Smooth muscle cell (in vitro differentiated cells): Measurements from ENCODE around the gene C21orf58. TPM values are rescaled to one million over a fixed set of nuclear protein-coding genes. Genes with fewer than 3 reads are reported as not detected.
A peak's percentile ranks its signal among the peaks of the same experiment; 100 is the strongest.
"Not testable (repeated sequence)": the region's sequence is repeated elsewhere in the genome, so short reads cannot be mapped to it uniquely, and the experiment has no call there.

Source experiments
- DNase-seq: peaks from one replicate; lab custom pipeline; 2025; ENCODE audit not compliant: unreplicated experiment; lab: John Stamatoyannopoulos, UW
- H2AFZ ChIP-seq: fragments of 200-600 bp; sonication (generic); 2 replicates; pipeline ENCODE4 v1.6.0; 2016; ENCODE audit warnings: antibody characterized with exemption, low read depth, mild to moderate bottlenecking
- H3F3A ChIP-seq: fragments of 200-600 bp; sonication (generic); 2 replicates; pipeline ENCODE4 v1.6.0; 2017; ENCODE audit warnings: antibody characterized with exemption, low read depth
- H3K27ac ChIP-seq: fragments of 200-600 bp; sonication (generic); 2 replicates; pipeline ENCODE4 v1.5.1; 2016; ENCODE audit warnings: low read depth, mild to moderate bottlenecking
- H3K27me3 ChIP-seq: fragments of 200-600 bp; sonication (generic); 2 replicates; pipeline ENCODE4 v1.6.1; 2016; ENCODE audit warnings: low read depth, mild to moderate bottlenecking
- H3K36me3 ChIP-seq: fragments of 200-600 bp; sonication (generic); 2 replicates; pipeline ENCODE4 v1.5.1; 2016; ENCODE audit warnings: low read depth
- H3K4me1 ChIP-seq: fragments of 200-600 bp; sonication (generic); 2 replicates; pipeline ENCODE4 v1.5.1; 2016; ENCODE audit warnings: low read depth
- H3K4me2 ChIP-seq: fragments of 200-600 bp; sonication (generic); 2 replicates; pipeline ENCODE4 v1.6.0; 2016; ENCODE audit warnings: mild to moderate bottlenecking
- H3K4me3 ChIP-seq: fragments of 200-600 bp; sonication (generic); 2 replicates; pipeline ENCODE4 v1.5.1; 2016; ENCODE audit warnings: mild to moderate bottlenecking
- H3K79me2 ChIP-seq: fragments of 200-600 bp; sonication (generic); 2 replicates; pipeline ENCODE4 v1.6.0; 2016; ENCODE audit warnings: low read depth, mild to moderate bottlenecking
- H3K9ac ChIP-seq: fragments of 200-600 bp; sonication (generic); 2 replicates; pipeline ENCODE4 v1.6.0; 2016; ENCODE audit warnings: low read depth
- H3K9me3 ChIP-seq: fragments of 200-600 bp; sonication (generic); replicated peaks from 2 replicates; pipeline ENCODE4 v1.5.1; 2016; ENCODE audit warnings: low read depth
- H4K20me1 ChIP-seq: fragments of 200-600 bp; sonication (generic); 2 replicates; pipeline ENCODE4 v1.6.0; 2016; ENCODE audit warnings: low read depth
- WGBS: methylation state at CpG from one replicate; pipeline ENCODE4 v1.1.7; 2016; ENCODE audit warnings: low lambda C conversion rate; 5-methylcytosine and 5-hydroxymethylcytosine counted together
- polyA plus RNA-seq: library from polyadenylated mRNA; unstranded; fragments of >200 nt; fragmentation: Nextera tagmentation; extraction: Ambion mirVana; gene quantifications from 2 replicates; pipeline ENCODE4 v1.2.1, GENCODE V29; 2016
- total RNA-seq: library from RNA; depleted of rRNA; stranded (reverse); fragments of >200 nt; gene quantifications from 2 replicates; pipeline ENCODE4 v1.2.3, GENCODE V29; 2014
- TF ChIP-seq, protein P1 (sequence below): fragments of 200-600 bp; sonication (generic); IDR thresholded peaks from 2 replicates; pipeline ENCODE4 v1.5.1; 2017; ENCODE audit warnings: borderline replicate concordance, mild to moderate bottlenecking, antibody characterized with exemption; ENCODE audit not compliant: insufficient read depth, poor library complexity, severe bottlenecking

Gene C21orf58
- total RNA-seq (2.1 and 4.5 TPM in 2 replicates), polyA plus RNA-seq (3.9 and 4.9 TPM in 2 replicates)

DNA sequence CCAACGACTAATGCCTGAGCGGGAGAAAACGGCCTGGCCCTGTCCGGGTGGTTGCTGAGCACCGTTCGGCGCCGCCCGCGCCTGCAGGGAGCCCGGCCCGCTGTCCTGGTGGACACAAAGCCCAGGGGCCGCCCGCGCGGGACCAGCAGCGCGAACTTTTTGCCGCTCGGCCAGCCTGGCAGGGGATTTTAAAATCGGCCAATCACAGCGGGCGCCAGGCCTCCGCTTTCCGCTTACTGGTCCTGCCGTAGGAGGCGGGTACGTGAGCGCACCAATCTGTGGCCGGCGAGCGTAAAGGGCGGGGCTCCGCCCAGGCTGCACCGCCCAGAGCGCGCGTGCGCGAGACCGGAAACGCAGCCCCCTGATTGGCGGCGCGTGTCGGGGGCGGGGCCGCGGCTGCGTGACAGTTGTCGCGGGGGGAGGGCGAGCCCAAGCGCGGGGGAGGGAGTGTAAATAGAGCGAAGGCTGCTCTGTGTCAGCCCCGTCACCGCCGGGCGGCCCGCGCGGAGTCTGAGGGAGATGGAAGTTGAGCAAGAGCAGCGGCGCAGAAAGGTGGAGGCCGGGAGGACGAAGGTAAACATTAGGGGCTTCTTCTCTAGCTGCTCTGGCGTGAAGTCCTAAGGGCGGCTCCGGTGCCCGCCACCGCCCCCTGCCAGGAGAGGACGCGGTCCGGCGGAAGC is at the start of gene C21orf58, which contains the start of gene PCNT:
Gene C21orf58 (minus strand): TSS at position 161 of the 680 bp plus-strand sequence. CDS start 1,132 bp downstream, outside the sequence.
Gene PCNT (plus strand): TSS at position 447 of the 680 bp plus-strand sequence. CDS start 73 bp downstream, at position 520.
- no peaks in the 10 kb centered on the region for H3K36me3 ChIP-seq
- H3K9ac ChIP-seq: peak within 1 kb of the TSS; percentile 99
- peak within 1 kb of the TSS; percentile 99 for H3K4me2 ChIP-seq
- H3K9me3 ChIP-seq: no peaks in the 10 kb centered on the region
- peak; percentile 91 for DNase-seq
- H3K27ac ChIP-seq: peak within 1 kb of the TSS; percentile 99
- H4K20me1 ChIP-seq: no peaks in the 10 kb centered on the region
- peak within 1 kb of the TSS; percentile 99 for H3K4me3 ChIP-seq
- peaks cover 15% of the 10 kb centered on the region for H3F3A ChIP-seq
- peaks cover 22% of the 10 kb centered on the region for H3K4me1 ChIP-seq
- TF ChIP-seq, protein P1, sequence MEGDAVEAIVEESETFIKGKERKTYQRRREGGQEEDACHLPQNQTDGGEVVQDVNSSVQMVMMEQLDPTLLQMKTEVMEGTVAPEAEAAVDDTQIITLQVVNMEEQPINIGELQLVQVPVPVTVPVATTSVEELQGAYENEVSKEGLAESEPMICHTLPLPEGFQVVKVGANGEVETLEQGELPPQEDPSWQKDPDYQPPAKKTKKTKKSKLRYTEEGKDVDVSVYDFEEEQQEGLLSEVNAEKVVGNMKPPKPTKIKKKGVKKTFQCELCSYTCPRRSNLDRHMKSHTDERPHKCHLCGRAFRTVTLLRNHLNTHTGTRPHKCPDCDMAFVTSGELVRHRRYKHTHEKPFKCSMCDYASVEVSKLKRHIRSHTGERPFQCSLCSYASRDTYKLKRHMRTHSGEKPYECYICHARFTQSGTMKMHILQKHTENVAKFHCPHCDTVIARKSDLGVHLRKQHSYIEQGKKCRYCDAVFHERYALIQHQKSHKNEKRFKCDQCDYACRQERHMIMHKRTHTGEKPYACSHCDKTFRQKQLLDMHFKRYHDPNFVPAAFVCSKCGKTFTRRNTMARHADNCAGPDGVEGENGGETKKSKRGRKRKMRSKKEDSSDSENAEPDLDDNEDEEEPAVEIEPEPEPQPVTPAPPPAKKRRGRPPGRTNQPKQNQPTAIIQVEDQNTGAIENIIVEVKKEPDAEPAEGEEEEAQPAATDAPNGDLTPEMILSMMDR: no peak
- peak within 1 kb of the TSS; percentile 98 for H2AFZ ChIP-seq
- WGBS: under 1% methylated on average over 43 of the region's 76 CpGs
- H3K27me3 ChIP-seq: no peaks in the 10 kb centered on the region
- H3K79me2 ChIP-seq: peaks cover 59% of the 10 kb centered on the region

DNA sequence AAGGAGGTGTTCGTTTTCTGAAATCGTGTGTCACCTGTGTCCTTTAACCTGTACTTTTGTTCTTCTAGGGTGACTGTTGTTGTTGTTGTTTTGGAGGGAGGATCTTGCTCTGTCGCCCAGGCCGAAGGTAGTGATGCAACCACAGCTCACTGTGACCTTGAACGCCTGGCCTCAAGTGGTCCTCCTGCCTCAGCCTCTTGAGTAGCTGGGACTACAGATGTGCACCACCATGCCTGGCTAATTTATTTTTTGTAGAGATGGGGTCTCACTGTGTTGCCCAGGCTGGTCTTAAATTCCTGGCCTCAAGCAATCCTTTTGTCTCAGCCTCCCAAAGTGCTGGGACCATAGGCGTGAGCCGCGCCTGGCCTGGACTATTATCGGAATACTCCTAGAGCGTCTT is 49.3 kb upstream of the C21orf58 start:
- DNase-seq, H3K9me3 ChIP-seq, H2AFZ ChIP-seq, H3F3A ChIP-seq, H3K4me2 ChIP-seq, H3K4me1 ChIP-seq, H3K27me3 ChIP-seq, H3K9ac ChIP-seq, H3K27ac ChIP-seq, H3K36me3 ChIP-seq, H3K79me2 ChIP-seq, H3K4me3 ChIP-seq: not testable (repeated sequence)
- H4K20me1 ChIP-seq: peaks cover 19% of the 10 kb centered on the region
- WGBS: 96% methylated on average over 10 of the region's 10 CpGs

DNA sequence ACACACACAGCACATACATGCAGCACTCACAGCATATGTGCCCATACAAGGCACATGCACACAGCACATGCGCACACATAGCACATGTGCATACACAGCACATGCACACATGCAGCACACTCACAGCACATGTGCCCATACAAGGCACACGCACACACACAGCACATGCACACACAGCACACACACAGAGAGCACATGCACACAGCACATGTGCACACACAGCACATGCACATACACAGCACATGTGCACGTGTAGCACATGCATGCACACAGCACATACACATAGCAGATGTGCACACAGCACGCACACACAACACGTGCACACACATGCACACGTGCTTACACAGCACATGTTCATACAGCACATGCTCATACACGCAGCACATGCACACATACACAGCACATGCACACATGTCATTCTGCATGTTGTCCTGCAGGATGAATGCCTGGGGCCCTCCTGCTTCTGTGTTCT is 48.4 kb upstream of the C21orf58 start:
- H3K79me2 ChIP-seq: no peaks in the 10 kb centered on the region
- no peak for DNase-seq
- no peaks in the 10 kb centered on the region for H3K4me1 ChIP-seq
- H4K20me1 ChIP-seq: peaks cover 17% of the 10 kb centered on the region
- no peak overlapping the region for H3K27ac ChIP-seq
- no peak overlapping the region for H3K4me3 ChIP-seq
- no peaks in the 10 kb centered on the region for H3K27me3 ChIP-seq
- WGBS: 95% methylated on average over 7 of the region's 7 CpGs
- H3K36me3 ChIP-seq: peaks cover 6% of the 10 kb centered on the region
- TF ChIP-seq, protein P1: no peak
- no peak overlapping the region for H3K9ac ChIP-seq
- no peaks in the 10 kb centered on the region for H3F3A ChIP-seq
- no peak overlapping the region for H3K4me2 ChIP-seq
- H3K9me3 ChIP-seq: no peaks in the 10 kb centered on the region
- H2AFZ ChIP-seq: no peak overlapping the region

DNA sequence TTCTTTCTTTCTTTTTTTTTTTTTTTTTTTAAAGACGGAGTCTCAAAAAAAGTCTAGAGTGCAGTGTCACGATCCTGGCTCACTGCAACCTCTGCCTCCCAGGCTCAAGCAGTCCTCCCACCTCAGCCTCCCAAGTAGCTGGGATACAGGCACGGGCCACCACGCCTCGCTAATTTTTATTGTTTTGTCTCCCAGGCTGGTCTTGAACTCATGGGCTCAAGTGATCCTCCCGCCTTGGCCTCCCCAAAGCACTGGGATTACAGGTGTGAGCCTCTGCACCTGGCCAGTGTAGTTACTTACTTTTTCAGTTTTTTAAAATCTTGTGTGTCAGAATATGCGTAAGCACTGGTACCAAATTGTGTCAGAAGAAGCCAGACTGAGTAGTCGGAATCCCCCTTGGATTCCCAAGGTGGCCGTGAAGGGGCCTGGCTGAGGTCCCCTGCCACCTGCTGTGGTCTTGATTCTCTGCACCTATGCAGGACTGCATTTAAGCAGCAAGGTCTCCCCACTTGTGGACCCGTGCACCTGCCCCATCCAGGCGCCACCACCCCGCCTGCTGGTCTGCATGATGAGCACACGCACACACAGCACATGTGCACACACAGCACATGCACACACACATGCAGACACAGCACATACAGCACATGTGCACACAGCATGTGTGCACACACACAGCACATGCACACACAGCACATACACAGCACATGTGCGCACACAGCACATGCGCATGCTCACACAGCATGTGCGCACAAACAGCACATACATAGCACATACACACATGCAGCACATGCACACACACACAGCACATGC is 47.7 kb upstream of the C21orf58 start:
- TF ChIP-seq, protein P1: no peak
- Histone ChIP-seq H3K9me3 (no peaks in the 10 kb centered on the region), H3F3A (no peaks in the 10 kb centered on the region), H3K4me2 (no peak overlapping the region), H3K27ac (no peak overlapping the region), H3K4me1 (no peaks in the 10 kb centered on the region), H3K79me2 (no peaks in the 10 kb centered on the region), H2AFZ (no peak overlapping the region), H3K27me3 (no peaks in the 10 kb centered on the region), H3K4me3 (no peak overlapping the region), H3K36me3 (peaks cover 6% of the 10 kb centered on the region), H3K9ac (no peak overlapping the region), H4K20me1 (peaks cover 15% of the 10 kb centered on the region)
- DNase-seq: no peak
- 99% methylated on average over 16 of the region's 16 CpGs for WGBS
